GM12892 (cell line): ENCODE measurements around the gene BICRA.

ENCODE experiments used
- POLR2A ChIP-seq: IDR thresholded peaks from 2 replicates; pipeline ENCODE4 v1.6.1; 2011; ENCODE audit warnings: low read depth, low read length, control low read depth
- TAF1 ChIP-seq: IDR thresholded peaks from 2 replicates; pipeline ENCODE4 v1.6.1; 2011; ENCODE audit warnings: low read depth, mild to moderate bottlenecking, control low read depth, low read length, borderline replicate concordance

DNA sequence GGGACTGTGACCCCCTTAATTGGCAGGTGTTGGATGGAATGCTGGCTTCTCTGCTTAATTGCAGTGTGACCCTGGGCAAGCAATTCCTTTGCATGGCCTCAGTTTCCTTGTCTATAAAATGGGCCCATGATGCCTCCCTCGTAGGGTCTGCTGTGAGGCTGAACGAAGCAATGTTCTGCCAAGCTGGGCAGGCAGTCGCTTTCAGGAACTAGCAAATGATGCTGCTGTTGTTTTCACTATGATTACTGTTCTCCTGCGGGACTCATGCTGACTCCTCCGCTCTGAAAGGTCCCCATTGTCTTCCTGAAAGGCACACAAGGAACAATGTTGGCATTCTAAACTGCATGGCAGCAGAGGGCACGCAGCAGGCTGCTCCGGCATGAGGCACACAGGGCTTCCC, 6.8 kb downstream of the BICRA start:
- TF ChIP-seq POLR2A, result no peak
- TF ChIP-seq TAF1, result no peak
